GM21528 (cell line): ENCODE results near the gene CLBA1.

Experiments used
- ATAC-seq: cut with Tn5 transposase; IDR thresholded peaks from one replicate; pipeline ENCODE4 v1.9.1; 2021; ENCODE audit warnings: mild to moderate bottlenecking, moderate library complexity; ENCODE audit not compliant: unreplicated experiment, low FRiP score

CLBA1 gene

DNA sequence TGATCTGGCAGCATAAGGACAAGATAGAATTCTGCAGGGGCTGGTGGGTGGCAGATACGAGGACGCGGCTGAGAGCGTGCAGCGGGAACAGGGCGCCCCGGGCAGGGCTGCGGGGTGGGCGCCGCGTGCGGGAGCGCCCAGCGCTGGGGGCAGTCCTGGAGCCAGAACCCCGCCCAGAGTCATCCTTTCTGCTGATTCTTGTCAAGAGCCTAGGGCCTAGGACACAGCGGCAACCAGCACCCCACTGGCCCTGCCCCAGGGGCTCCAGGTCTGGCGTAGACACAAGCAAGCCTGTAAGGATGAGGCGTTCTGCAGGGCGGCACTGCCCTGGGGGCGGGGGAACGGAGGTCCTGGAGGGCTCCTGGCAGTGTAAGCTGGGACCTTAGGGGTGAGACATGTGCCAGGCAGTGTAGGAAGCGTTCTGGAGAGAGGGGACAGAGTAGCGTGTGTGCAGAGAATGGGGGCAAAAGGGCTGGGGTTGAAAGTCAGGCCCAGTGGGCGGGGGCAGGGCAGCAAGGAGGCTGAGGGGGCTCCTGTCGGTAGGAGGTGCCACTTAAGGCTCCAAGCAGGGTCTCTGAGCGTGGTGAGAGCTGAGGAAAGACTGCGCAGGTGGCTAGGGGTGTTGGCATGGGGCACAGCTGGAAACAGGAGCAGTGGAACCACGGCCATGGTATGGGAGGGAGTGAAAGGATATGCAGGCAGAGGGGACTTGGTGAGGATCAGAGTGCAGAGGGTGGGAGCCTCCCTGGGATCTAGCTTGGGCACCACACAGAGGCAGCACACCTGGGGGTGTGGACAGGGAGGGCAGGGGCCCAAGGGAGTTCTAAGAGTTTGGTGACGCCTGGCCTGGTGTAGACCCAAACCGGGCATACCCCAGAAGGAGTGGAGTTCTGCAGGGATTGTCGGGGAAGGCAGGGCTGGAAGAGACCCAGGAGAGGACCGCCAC is 6.6 kb upstream of the CLBA1 start:
- no peak for ATAC-seq

DNA sequence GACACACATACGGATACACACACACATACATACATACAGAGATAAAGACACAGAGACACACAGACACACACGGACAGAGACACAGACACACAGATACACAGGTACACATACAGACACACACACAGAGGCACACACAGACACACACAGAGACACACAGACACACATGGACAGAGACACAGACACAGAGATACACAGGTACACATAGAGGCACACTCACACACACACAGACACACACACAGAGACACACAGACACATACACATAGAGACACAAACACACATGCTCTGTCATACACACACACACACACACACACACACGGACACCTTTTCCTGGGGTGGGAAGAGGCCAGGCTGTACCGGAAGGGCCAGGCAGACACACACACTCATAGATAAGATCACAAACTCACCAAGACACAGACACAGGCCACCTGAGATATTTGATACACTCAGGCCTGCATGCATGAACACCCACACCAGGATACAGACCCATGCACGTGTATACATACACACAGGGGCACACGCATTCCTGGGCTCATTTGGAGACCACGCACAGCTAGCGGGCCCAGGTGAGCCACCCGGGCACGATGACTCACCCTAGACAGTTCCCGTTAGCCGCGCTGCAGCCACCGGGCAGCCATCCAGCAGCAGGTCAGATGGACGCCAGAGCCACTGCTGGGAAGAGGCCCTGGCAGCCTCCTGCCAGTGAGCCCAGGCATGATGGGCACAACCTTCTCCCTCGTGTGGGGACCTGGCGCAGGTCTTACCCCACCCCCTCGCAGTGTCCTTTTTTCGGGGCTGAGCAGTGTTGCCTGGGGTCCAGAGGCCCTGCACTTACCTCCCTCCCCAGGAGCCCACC is 5.6 kb upstream of the CLBA1 start:
- ATAC-seq, result no peak

DNA sequence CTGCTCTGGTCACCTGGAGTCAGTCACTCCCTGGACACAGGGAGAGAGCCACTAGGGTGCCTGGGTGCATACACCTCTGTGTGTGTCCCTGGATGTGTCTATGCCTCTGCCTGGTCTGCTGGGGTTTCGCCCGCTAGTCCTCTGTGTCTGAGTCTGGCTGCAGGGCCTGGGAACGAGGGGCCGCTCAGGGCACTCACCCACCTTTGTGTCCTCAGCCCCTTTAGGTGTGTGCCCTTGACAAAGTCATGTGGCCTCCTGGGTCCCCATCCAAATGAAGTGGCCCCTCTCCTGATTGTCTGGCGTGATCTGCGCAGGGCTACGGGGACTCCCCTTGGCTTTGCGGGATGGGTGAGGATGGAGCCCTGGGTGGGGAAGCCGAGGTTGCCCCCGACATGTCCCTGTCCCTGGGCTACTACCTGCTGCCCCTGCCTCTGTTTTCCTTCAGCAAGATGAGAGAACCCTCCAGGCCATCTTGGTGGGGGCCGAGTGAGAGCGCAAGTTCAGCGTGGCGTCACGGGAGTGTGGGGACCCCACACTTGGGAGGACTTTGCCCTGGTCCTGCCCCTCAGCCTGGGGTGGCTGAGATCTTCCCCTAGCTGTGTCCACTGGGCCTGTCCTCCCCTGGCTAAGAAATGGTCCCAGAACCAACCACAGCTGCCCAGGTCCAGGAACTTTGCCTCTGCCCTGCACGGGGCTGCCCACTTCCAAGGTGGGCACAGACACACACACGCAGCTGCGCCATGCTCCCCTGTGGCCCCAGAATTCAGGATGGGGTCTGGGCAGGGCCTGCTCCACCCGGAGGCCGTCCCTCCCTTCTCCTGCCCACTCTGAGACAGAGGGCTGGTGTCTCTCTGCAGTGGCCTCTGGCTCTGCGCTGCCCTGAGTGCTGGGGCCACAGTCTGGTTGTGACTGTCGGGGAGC is 4.7 kb upstream of the CLBA1 start:
- no peak for ATAC-seq

DNA sequence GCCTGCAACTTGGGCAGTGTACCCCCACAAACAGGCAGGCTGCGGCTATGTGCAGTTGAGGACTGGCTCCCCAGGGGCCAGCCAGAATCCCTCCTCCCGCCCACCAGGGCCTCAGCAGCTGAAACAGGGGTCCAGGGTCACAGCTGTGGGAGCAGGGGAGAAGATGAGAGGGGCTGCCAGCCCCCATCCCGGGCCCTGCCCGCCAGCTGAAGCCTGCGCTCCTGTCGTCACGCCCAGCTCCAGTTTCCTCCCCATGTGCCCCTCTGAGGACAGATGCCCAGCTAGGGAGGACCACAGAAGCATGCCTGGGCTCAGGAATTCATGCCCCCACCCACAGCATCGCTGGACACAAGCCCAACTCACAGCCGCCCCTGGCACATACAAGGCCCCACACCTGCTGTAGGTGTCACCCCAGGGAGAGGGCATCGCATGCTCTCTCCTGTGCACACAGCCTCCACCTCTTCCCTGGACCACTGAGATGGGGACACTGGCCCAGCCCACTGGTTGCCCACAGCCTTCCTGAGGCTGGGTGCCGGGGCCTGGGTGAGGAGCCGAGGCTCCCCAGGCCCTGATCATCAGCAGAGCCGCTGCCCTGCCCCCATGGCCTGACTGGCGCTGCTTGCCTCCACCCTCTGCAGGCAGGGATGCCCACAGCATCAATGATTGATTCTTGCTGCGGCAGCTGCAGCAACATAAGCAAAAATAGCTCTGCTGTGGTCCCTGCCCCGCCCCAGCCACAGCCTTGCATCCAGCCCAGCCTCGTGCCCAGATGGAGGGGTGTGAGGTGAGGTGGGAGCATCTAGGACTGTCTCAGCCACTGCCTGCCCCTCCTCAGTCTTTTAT is 3.7 kb upstream of the CLBA1 start:
- ATAC-seq, result no peak

DNA sequence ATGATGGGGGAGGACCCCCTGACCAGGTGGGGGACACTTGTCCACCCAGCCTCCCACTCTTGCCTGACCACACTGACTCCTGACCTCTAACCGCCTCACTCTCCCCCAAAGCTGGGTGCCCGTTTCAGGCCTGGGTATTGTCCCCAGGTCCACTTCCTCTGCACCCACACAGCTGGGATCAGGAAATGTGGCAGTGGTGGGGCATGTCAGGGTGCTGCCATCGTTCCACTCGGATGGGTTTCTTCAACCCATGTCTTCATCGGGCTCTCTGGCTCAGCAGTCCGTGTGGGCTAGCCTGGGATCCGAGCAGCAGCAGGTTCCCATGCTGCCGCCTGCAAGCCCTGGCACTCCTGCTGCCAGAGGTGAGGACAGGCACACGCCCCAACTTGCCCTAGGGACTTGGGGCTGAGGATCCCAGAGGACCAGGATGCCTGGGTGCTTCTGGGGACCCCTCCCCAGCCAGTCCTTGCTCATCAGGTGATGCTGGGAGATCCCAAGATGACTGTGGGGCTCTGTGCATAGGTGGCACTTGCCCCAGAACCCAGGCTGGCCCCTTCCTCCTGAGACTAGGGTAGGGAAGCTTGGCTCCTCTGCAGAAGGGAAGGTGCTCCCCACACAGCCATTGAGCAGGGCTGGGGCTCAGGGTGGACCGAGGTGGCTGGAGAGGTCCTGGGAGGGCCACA is 2.9 kb upstream of the CLBA1 start:
- no peak for ATAC-seq

DNA sequence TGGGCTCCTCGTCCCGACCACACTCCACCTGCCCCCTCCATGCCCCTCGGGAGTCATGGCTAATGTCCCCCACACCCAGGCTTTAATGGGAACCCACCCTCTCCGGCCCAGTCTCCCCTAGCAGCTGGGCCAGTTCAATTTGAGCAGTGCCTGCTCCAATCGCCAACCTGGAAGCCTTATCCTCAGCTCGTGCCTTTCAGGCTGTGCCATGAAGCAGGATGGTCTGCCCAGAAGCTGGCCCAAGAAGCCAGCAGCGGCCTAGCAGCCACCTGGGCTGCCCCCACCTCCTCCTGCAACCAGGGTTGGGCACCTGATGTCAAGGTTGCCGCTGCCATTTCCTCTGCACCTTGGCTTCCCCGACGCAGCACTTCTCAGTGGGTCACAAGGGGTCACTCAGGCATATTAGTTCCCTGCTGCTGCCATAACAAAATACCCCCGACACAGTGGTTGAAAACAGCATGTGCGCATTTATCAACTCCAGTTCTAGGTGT is 2.3 kb upstream of the CLBA1 start:
- no peak for ATAC-seq

DNA sequence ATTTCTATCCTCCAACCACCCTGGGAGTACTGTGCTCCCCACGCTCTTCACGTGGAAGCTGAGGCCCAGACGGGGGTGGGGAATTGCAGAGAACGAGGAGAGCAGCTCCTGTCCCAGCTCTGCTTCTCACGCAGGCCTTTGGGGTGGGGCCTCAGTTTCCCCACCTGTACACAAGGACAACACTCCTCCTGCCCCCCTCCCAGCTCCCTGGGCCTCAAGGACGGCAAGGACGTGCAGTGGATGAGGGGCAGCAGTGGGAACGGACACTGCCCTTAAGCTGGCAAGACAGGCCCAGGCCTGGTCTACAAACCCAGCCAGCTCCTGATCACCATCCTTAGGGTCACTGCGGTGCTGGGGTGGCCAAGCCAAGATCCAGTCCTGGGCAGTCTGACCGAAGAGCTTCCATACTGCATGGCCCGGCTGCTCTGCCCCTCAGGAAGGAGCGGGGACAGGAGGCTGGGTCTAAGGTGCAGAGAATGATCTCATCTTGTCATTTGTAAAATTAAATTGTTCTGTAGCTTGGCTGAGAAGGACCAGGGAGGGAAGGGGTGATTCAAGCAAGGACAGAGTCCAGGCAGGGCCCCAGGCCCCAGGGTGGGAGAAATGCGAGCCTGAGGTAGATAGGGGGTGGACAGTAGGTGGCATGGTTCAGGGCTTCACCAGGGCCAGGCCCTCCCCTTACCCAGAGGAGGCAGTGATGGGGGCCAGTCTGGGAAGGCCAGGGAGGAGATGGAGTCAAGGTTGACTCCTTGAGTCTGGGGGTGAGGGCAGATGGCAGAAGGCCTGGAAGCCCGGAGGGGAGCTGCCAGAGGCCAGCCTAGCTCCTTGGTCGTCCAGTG is 1.3 kb upstream of the CLBA1 start:
- ATAC-seq, result no peak

DNA sequence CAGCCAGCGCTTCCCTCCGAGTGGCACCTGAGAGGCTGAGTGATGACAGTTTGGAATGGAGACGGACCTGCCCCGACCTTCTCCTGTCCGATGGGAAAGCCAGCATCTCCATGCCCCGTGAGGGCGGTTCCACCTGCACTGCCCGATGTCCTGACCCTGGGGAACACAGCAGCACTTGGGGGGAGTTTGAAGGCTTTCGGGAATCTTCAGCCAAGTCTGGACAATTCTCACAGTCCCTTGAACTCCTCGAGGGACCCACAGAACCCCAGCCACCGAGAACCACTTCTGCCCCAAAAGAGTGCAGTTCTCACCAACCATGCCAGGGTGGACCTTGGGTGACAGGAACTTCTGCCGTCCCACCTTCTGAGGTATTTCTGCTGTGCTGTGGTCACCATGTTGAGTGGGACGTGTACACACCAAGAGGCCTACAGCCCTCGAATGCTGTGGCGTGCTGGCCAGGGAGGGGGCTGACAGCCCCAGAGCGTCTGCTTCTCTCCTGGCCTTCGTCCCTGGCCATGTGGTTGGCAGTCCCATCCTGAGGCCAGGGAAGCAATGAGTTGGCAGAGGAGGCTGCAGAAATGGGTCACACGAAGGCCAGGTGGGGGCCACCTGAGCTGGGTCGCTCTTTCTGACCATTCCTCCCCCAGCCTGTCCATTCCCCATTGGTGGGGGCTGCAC is 1.0 kb downstream of the CLBA1 start:
- no peak for ATAC-seq

DNA sequence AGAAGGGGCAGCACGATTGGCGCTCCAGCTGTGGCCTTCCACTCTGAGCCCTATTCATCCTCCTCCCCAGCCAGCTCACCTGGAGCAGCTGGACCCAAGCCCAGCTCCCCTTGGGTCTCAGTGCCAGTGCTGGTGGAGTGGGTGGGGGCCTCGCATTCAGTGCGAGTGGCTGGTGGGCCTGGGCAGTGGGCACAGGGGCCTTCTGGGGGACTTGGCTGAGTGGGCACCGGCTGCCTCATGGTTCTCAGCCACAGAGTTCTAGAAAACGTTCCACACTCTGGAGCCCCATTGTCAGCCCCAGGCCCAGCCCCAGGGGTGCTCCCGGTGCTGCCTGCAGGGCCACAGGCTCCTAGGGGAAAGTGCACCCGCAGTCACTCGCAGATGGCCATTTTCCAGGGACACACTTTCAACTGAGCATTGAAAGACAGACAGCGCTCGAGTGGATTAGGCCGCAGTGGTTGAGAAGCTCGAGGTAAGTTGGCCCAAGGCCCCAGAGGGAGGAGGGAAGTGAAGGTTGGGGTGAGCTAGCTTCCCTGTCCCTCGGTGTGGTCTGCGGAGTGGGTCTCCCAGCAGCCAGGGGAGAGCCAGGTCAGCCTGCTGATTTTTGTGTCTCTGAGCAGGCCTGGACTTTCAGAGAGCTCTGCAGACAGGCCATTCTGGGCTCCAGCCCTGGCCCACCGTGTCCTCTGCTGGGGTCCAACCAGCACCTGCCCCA is 3.8 kb downstream of the CLBA1 start:
- no peak for ATAC-seq

DNA sequence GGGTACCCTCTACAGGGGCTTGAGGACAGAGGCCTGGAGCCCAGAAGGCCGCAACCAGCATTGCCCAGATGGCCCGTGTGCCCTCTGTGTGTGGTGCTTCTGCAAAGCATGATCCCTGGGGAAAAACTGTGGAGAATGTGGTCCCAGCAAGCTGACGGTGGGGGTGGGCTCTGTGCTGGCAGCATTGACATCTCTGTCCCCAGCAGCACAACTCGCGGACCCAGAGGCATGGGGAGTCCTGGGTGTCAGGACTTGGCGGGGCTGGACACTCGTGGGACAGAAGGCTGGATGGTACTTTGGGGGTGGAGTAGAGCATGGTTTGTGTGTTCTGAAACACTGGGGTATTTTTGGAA is 4.3 kb downstream of the CLBA1 start:
- ATAC-seq, result no peak

DNA sequence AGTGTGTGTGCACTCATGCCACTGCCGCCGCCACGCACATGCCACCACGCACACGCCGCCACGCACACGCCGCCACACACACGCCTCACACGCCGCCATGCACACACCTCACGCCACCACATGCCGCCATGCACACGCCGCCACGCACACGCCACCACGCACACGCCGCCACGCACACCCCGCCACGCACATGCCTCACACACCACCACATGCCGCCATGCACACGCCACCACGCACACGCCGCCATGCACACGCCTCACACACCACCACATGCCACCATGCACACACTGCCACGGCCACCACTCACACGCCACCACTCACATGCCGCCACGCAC is 6.3 kb downstream of the CLBA1 start:
- ATAC-seq, result no peak

DNA sequence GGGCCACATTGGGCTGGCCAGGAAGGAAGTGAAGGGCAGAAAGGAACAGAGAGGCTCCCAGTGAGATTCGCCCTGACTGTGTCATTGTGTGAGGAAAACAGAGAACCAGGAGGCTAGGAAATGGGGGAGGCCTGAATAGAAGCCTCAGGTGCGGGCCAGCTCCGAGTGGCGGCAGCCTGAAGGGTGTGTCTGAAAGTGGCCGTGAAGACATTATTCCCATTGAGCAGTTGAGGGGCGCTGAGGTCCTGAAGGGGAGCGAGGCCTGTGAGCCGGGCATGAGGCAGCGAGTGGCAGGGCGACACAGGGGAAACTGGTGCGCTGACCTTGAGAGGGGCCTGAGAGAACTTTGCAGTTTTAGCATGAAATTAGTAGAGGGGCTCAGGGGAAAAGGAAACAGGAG is 6.9 kb downstream of the CLBA1 start:
- no peak for ATAC-seq

DNA sequence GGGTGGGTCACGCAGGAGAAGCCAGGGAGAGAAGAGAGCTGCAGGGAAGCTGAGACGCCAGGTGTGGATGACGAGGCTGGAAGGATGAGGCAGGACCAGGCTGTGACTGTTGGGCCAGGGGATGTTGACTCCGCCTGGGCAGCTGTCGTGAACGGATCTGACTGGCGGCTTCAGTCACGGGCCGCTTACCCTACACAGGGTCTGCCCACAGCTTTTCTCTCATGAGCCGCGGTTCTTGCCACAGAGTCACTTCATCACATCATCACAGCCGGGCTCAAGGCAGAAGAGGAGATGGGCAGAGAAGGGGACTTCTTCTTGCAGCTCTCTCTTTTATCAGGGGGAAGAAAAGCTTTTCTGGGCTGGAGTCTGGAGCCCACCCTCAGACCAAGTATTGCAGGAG is 7.7 kb downstream of the CLBA1 start:
- ATAC-seq, result no peak

DNA sequence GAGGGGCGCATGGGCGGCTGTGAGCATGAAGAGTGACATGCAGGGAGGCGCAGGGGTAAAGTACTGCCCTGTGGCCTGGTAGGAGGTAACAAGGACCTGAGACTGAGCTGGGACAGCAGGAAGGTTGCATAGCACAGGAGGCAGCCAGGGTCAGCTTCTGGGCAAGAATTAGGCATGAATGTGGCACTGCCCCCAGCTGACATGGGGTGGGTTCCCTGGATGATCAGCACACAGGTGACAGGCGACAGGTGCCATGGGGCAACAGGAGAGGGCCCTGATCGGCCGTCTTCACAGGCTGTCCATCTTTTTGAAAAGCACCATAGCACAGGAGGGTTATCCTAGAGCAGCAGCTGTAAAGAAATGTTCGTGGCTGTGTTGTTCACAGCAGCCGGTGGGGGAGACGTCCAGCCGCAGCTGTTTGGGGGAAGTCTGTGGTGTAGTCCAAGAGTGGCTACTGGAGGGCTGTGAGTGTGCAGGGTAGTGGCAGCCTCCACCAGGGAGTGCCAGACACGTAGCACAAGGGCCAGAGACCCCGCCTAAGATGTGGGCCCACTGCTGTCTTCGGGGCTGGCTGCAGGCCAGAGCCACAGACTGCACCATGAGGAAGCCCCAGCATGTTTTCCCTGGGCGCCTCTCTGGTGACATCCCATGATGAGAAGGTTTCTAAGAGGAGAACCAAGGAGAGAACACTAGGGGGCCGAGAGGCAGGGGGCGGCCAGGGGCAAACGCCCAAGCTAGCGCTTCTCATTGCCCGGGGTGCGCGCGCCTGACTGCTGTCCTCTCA is 8.4 kb downstream of the CLBA1 start:
- no peak for ATAC-seq

DNA sequence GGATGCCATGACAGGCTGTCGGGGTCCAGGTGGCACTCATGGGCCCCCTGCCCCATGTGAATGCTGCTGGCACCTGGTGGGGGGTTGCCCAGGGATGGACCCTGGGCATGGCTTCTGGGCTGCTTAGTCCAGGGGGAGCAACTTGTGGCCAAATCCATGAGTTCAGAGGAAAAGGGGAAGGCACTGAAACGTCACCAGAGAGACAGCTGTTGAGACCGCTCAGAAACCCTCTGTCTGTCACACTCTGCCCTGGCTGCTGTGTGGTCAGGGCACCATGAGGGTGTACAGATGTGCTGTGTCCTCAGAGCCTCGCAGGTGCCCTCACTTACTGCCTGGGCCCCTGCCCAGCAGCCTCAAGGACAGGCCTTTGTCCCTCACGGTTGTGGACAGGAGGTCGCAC is 9.4 kb downstream of the CLBA1 start:
- no peak for ATAC-seq

DNA sequence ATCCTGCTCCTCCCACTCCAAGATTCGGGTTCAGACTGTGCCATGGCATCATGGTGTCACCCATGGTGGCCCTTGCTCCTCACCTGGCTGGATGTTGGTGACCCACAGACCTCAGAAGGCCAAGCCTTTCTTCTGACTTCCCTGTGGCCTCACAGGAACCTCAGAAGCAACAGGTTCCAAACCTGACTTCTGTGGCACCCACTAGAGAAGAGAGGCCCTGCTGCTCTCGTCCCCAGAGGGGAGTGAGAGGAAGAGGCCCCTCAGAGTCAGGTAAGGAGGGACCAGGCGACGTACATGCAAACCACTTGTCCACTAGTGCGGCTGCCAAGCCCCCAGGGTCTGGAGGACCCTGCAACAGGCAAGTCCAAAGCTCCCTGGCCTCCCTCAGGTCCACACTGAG is 10.4 kb downstream of the CLBA1 start:
- no peak for ATAC-seq
